NB4 (cell line): Measurements from ENCODE around the gene FMNL1.

ENCODE experiments used
- DNase-seq: peaks from one replicate; pipeline ENCODE4 v3.0.0; 2010; ENCODE audit warnings: low read depth
- H3K4me3 ChIP-seq: one replicate; pipeline ENCODE4 v1.5.1; 2011; ENCODE audit warnings: mild to moderate bottlenecking, low read depth, low read length, moderate library complexity
- MYC ChIP-seq: IDR thresholded peaks from 2 replicates; pipeline ENCODE4 v1.6.1; 2011; ENCODE audit warnings: low read depth, low read length
- POLR2A ChIP-seq: IDR thresholded peaks from 2 replicates; pipeline ENCODE4 v1.6.1; 2011; ENCODE audit warnings: mild to moderate bottlenecking; ENCODE audit not compliant: insufficient read length; ENCODE audit errors: extremely low read depth
- TF ChIP-seq, protein P1 (sequence below): IDR thresholded peaks from 2 replicates; pipeline ENCODE4 v1.6.1; 2011; ENCODE audit warnings: low read depth, low read length
- TF ChIP-seq, protein P2 (sequence below): IDR thresholded peaks from one replicate; pipeline ENCODE4 v1.5.1; 2012; ENCODE audit warnings: low read depth, low read length

The FMNL1 gene

DNA sequence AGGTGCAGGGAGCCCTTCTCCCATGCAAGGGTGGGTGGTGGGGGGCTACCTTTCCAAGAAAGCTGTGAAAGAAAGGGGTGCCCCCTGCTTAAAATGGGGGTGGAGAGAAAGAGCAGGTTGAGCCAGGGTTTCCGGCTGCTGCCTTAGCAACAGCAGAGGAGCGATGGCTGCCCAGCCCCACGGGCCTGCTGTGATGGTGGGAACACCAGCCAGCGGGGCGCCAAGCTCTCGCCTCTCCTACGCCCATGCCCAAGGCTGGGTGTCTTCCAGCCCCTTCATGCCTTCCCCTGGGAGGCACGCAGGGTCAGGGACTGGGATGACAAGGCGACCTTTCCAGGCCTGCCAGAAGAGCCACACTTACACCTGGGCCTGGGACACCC, 3.0 kb downstream of the FMNL1 start:
- TF ChIP-seq, protein P1, sequence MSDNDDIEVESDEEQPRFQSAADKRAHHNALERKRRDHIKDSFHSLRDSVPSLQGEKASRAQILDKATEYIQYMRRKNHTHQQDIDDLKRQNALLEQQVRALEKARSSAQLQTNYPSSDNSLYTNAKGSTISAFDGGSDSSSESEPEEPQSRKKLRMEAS, result no peak
- TF ChIP-seq MYC, result no peak
- TF ChIP-seq, protein P2, sequence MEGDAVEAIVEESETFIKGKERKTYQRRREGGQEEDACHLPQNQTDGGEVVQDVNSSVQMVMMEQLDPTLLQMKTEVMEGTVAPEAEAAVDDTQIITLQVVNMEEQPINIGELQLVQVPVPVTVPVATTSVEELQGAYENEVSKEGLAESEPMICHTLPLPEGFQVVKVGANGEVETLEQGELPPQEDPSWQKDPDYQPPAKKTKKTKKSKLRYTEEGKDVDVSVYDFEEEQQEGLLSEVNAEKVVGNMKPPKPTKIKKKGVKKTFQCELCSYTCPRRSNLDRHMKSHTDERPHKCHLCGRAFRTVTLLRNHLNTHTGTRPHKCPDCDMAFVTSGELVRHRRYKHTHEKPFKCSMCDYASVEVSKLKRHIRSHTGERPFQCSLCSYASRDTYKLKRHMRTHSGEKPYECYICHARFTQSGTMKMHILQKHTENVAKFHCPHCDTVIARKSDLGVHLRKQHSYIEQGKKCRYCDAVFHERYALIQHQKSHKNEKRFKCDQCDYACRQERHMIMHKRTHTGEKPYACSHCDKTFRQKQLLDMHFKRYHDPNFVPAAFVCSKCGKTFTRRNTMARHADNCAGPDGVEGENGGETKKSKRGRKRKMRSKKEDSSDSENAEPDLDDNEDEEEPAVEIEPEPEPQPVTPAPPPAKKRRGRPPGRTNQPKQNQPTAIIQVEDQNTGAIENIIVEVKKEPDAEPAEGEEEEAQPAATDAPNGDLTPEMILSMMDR, result no peak
- no peak for TF ChIP-seq POLR2A
- H3K4me3 ChIP-seq, result peak overlapping the region; percentile 38
- no peak for DNase-seq

DNA sequence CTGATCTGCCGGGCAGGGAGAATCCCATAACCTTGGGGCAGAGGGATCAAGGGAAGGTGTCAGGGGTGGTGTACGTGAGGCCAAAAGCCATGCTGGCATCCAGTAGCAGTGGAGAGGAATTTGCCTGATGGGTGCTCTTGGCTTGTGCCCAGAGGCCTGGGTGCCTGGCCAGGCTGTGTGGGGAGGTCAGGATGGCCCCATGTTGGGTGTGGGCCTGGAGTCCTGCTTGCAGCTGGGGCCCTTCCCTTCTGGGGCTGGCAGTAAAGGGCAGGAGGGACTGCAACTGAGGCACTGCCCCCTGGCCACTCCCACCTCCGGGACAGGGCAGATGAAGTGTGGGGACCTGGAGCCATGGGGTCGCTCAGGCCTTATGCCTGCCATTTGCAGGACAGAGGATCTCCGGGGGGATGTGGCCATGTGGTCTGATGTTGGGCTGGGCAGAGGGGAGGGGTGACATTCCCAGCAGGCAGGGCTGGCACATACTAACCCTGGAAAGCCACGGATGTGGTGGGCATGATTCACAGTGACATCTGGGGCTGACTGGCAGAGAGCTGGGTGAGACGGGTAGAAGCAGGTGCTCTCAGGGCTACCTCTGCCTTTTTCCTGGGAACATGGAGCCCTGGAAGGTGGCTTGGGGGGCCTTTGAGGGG, 3.5 kb downstream of the FMNL1 start:
- TF ChIP-seq MYC (no peak), POLR2A (no peak)
- TF ChIP-seq, protein P1, result no peak
- TF ChIP-seq, protein P2, result no peak
- H3K4me3 ChIP-seq, result peak overlapping the region; percentile 38
- DNase-seq, result no peak

DNA sequence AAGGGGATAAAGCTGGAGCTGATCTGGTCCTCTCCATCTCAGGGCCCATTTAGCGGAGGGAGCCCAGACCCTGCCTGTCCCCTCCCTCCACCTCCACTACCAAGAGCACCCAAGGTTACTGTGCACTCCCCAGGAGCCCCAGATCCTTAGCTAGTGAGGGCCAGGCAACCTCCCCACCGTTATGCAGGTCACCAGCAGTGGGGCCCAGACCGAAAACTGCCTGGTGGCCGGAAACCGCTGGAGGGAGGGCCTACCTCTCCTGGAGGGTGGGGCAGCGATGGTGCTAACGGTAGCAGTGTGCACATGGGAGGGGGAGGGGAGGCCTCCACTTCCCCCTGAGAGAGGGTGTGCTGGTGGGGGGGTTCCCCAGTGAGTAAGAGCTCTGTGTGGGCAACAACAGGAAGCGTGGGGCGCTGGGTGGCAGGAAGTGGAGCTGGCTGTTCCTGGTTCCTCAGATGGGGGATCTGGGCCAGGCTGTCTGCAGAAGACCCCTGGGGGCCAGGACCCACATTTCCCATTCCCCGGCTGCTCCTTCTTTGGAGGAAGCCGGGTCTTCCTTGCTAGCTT, 4.4 kb downstream of the FMNL1 start:
- peak; percentile 99 for DNase-seq
- H3K4me3 ChIP-seq, result peak overlapping the region; percentile 27
- peak; percentile 67 for TF ChIP-seq POLR2A
- TF ChIP-seq, protein P1, result peak; percentile 90
- TF ChIP-seq, protein P2, result no peak
- TF ChIP-seq MYC, result peak; percentile 94

DNA sequence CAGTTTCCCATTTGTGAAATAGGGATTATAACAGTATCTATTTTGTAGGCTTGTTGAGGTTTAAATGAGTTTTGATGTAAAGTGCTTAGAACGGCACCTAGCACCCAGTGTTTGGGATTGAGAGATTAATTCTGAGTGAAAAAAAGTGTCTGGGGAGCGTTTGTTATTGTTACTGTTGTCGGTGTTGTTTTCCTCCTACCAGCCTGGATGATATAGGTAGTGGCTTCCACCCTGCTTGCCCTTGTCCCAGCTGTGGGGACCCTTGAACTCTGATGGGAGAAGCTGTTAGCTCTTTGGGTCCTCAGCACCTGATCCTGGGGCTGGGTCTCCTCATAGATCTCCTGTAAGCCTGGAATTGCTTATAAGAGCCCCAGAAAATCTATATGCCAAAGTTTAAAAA, 4.9 kb downstream of the FMNL1 start:
- no peak for DNase-seq
- TF ChIP-seq, protein P2, result no peak
- TF ChIP-seq MYC, result no peak
- TF ChIP-seq, protein P1, result no peak
- TF ChIP-seq POLR2A, result no peak
- H3K4me3 ChIP-seq, result peak overlapping the region; percentile 27

DNA sequence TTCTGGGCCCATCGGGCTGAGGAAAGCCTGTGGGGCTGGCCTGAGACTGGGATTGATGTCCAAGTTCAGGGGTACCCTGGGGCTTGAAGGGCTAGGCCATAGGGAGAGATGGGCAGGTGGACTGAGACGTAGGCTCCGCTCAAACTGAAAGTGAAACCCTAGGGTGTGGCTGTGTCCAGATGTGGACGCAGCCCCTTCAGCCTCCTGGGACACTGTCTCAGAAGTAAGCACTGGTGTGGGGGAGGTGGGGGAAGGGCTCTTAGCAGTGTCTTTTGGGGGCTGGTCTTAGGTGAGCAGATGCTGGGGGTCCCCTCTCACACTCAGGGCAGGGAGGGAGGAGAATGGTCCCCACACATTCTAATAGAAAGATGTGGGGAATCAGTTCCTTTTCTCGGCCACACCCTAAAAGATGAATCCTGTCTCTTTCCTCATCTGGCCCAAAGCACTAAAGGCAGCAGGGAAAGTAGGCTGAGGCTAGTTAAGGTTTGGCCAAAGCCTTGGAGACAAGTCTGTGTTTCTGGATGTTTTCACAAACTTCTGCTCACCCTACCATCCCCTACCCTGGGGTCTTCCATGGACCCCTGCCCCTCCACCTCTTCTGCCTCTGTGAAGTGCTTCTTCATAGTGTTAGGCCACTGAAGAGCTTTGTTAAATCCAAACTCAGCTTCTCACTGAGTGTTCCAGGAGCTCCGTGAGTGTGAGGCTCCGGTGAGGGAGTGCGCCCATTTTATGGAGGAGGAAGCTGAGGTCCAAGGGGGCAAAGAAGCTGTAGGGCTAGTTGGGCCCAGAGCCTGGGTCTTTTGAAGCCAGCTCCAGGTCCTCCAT, 5.6 kb downstream of the FMNL1 start:
- H3K4me3 ChIP-seq, result peak overlapping the region; percentile 27
- DNase-seq, result peak; percentile 54
- TF ChIP-seq MYC, result no peak
- TF ChIP-seq, protein P1, result no peak
- TF ChIP-seq, protein P2, result no peak
- no peak for TF ChIP-seq POLR2A
